GM10248 (cell line): ENCODE results near the gene TMC6.
A peak's percentile ranks its signal among the peaks of the same experiment; 100 is the strongest.

Experiments used
- CTCF ChIA-PET: fragments of 300-600 bp; sonication (Branson Sonifier 250); formaldehyde crosslinking; extraction: SDS; loops from one replicate; lab custom pipeline; 2021; ENCODE audit warnings: antibody characterized with exemption; lab: Yijun Ruan, JAX
- POLR2A ChIA-PET: fragments of 350-650 bp; sonication (Branson Sonifier 250); formaldehyde crosslinking; extraction: SDS; loops from one replicate; lab custom pipeline; 2020; ENCODE audit warnings: antibody characterized with exemption; lab: Yijun Ruan, JAX
- DNase-seq: peaks from one replicate; pipeline ENCODE4 v3.0.0; 2012; ENCODE audit errors: extremely low spot score
- TF ChIP-seq, protein P1 (sequence below): IDR thresholded peaks from 2 replicates; pipeline ENCODE4 v1.5.1; 2012; ENCODE audit warnings: mild to moderate bottlenecking, low read depth; ENCODE audit errors: extremely low read depth, missing control alignments, control extremely low read depth

Gene TMC6

GRCh38 chr17:78127888-78128550, 536 bp downstream of the TMC6 start:
- TF ChIP-seq, protein P1, sequence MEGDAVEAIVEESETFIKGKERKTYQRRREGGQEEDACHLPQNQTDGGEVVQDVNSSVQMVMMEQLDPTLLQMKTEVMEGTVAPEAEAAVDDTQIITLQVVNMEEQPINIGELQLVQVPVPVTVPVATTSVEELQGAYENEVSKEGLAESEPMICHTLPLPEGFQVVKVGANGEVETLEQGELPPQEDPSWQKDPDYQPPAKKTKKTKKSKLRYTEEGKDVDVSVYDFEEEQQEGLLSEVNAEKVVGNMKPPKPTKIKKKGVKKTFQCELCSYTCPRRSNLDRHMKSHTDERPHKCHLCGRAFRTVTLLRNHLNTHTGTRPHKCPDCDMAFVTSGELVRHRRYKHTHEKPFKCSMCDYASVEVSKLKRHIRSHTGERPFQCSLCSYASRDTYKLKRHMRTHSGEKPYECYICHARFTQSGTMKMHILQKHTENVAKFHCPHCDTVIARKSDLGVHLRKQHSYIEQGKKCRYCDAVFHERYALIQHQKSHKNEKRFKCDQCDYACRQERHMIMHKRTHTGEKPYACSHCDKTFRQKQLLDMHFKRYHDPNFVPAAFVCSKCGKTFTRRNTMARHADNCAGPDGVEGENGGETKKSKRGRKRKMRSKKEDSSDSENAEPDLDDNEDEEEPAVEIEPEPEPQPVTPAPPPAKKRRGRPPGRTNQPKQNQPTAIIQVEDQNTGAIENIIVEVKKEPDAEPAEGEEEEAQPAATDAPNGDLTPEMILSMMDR: no peak
- DNase-seq: no peak
- CTCF ChIA-PET: interaction anchor here (0.6 to 1.9 kb wide), 6 partner anchors 8 to 49 kb away, joined by 3 to 10 read pairs (median 4); no protein-coding TSS in a partner anchor
- POLR2A ChIA-PET: interaction anchor here (0.8 to 1.5 kb wide), 2 partner anchors 19 to 48 kb away, joined by 3 to 4 read pairs; no protein-coding TSS in a partner anchor

DNA sequence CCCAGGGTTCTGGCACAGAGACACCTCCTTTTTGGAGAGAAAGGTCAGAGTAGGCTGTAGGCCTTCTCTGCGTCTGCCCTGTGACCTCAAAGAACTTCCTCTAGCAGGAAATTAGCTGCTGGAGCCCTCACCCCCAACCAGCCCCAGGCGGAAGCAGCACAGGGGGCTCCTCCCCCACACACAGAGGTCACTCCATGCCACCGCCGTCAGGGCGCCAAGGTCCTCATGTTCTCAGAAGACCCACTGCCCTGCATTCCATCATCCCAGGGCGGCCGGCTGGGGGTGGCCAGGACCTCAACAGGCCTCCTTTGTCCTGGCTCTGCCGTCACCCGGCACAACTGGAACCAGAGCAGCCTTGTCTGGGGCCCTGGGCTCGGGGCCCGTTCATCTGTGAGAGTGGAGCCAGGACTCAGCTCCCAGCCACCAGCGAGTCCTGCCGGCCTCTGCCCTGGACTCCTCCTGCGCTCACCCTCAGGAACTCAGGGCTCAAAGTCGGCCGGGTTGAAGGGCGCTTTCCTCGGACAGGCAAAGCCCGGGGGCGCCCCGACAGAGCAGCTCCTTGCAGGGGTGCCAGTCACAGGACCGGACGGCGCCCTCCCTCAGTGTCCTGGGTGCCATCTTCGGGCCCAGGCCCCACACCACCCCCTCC, 1.2 kb downstream of the TMC6 start:
- CTCF ChIA-PET: interaction anchor here (0.7 to 3.4 kb wide), 6 partner anchors 9 to 56 kb away, joined by 3 to 16 read pairs (median 5); no protein-coding TSS in a partner anchor
- POLR2A ChIA-PET: interaction anchor here (0.6 to 1.5 kb wide), 4 partner anchors 44 to 591 kb away, joined by 3 to 4 read pairs (median 3); no protein-coding TSS in a partner anchor
- peak; percentile 70 for DNase-seq
- TF ChIP-seq, protein P1: no peak

- no peak for DNase-seq
- CTCF ChIA-PET: interaction anchor here (1.0 to 3.4 kb wide), 4 partner anchors 10 to 57 kb away, joined by 3 to 16 read pairs (median 4); no protein-coding TSS in a partner anchor
- TF ChIP-seq, protein P1: no peak
- POLR2A ChIA-PET: interaction anchor here (0.6 to 1.0 kb wide), 3 partner anchors 44 to 591 kb away, joined by 3 read pairs; no protein-coding TSS in a partner anchor
These were observed 1.7 kb downstream of the TMC6 start for GRCh38 chr17:78126895-78127238.

GRCh38 chr17:78125976-78126894, 2.3 kb downstream of the TMC6 start:
- no peak for DNase-seq
- ChIA-PET CTCF (interaction anchor here (1.0 to 3.4 kb wide), 7 partner anchors 11 to 125 kb away, joined by 3 to 16 read pairs (median 4); no protein-coding TSS in a partner anchor), POLR2A (interaction anchor here (0.6 to 1.0 kb wide), 3 partner anchors 45 to 592 kb away, joined by 3 read pairs; no protein-coding TSS in a partner anchor)
- TF ChIP-seq, protein P1: no peak

- TF ChIP-seq, protein P1: no peak
- ChIA-PET CTCF (interaction anchor here (1.0 to 3.4 kb wide), 7 partner anchors 9 to 126 kb away, joined by 3 to 16 read pairs (median 5); no protein-coding TSS in a partner anchor), POLR2A (no interaction called here)
- DNase-seq: no peak
These were observed 3.2 kb downstream of the TMC6 start for GRCh38 chr17:78125138-78125913.
